ENCODE measurements around the gene CDK14. TPM values are rescaled to one million over a fixed set of nuclear protein-coding genes. Genes with fewer than 3 reads are reported as not detected.

Gene CDK14
- total RNA-seq, 2 donors from 2014 or later: 10.8 to 14.6 TPM

GRCh38 chr7:90564455-90564854 lies 31.7 kb upstream of the CDK14 start:
- no peaks in the 10 kb centered on the region for H3K36me3 ChIP-seq
- H3K4me3 ChIP-seq: no peak overlapping the region
- no peak overlapping the region for H3K27ac ChIP-seq
- no peaks in the 10 kb centered on the region for H3K27me3 ChIP-seq (replicated peaks; ENCODE audit: insufficient read depth)
- ATAC-seq (ENCODE audit: insufficient number of reproducible peaks, low FRiP score, low read depth) (no peak), DNase-seq (ENCODE audit: low spot score) (no peak)
- TF ChIP-seq CTCF (IDR thresholded peaks at IDR 0.05): no peak
- H3K4me1 ChIP-seq (ENCODE audit: control insufficient read depth in 1 of 2, low read depth in 2 of 2): no peaks in the 10 kb centered on the region
- H3K9me3 ChIP-seq: no peaks in the 10 kb centered on the region

GRCh38 chr7:90568213-90568612 lies 27.9 kb upstream of the CDK14 start:
- DNase-seq (ENCODE audit: low spot score) (no peak), ATAC-seq (ENCODE audit: insufficient number of reproducible peaks, low FRiP score, low read depth) (no peak)
- H3K36me3 ChIP-seq: no peaks in the 10 kb centered on the region
- H3K4me1 ChIP-seq (ENCODE audit: control insufficient read depth in 1 of 2, low read depth in 2 of 2): no peaks in the 10 kb centered on the region
- H3K4me3 ChIP-seq: no peak overlapping the region
- no peak for TF ChIP-seq CTCF (IDR thresholded peaks at IDR 0.05)
- H3K27ac ChIP-seq: no peak overlapping the region
- H3K27me3 ChIP-seq (replicated peaks; ENCODE audit: insufficient read depth): no peaks in the 10 kb centered on the region
- no peaks in the 10 kb centered on the region for H3K9me3 ChIP-seq

- Histone ChIP-seq H3K4me3 (no peak overlapping the region), H3K27me3 (replicated peaks; ENCODE audit: insufficient read depth) (no peaks in the 10 kb centered on the region), H3K36me3 (no peaks in the 10 kb centered on the region), H3K4me1 (ENCODE audit: control insufficient read depth in 1 of 2, low read depth in 2 of 2) (no peaks in the 10 kb centered on the region), H3K27ac (no peak overlapping the region), H3K9me3 (no peaks in the 10 kb centered on the region)
- DNase-seq (ENCODE audit: low spot score) (no peak), ATAC-seq (ENCODE audit: insufficient number of reproducible peaks, low FRiP score, low read depth) (no peak)
- TF ChIP-seq CTCF (IDR thresholded peaks at IDR 0.05): no peak
Observed at GRCh38 chr7:90569368-90569767, 26.8 kb upstream of the CDK14 start.

- Histone ChIP-seq H3K36me3 (no peaks in the 10 kb centered on the region), H3K9me3 (no peaks in the 10 kb centered on the region), H3K27ac (no peak overlapping the region), H3K27me3 (replicated peaks; ENCODE audit: insufficient read depth) (no peaks in the 10 kb centered on the region), H3K4me3 (no peak overlapping the region), H3K4me1 (ENCODE audit: control insufficient read depth in 1 of 2, low read depth in 2 of 2) (no peaks in the 10 kb centered on the region)
- DNase-seq (ENCODE audit: low spot score): no peak
- no peak for ATAC-seq (ENCODE audit: insufficient number of reproducible peaks, low FRiP score, low read depth)
- TF ChIP-seq CTCF (IDR thresholded peaks at IDR 0.05): no peak
Observed at GRCh38 chr7:90570373-90570959, 25.7 kb upstream of the CDK14 start.

- Histone ChIP-seq H3K36me3 (no peaks in the 10 kb centered on the region), H3K4me3 (no peak overlapping the region), H3K4me1 (ENCODE audit: control insufficient read depth in 1 of 2, low read depth in 2 of 2) (no peaks in the 10 kb centered on the region), H3K27ac (no peak overlapping the region), H3K9me3 (no peaks in the 10 kb centered on the region), H3K27me3 (replicated peaks; ENCODE audit: insufficient read depth) (no peaks in the 10 kb centered on the region)
- no peak for ATAC-seq (ENCODE audit: insufficient number of reproducible peaks, low FRiP score, low read depth)
- no peak for DNase-seq (ENCODE audit: low spot score)
- no peak for TF ChIP-seq CTCF (IDR thresholded peaks at IDR 0.05)
Observed at GRCh38 chr7:90574146-90574819, 21.8 kb upstream of the CDK14 start.

Data from thoracic aorta (tissue), 2 donors.